Aorta (tissue), 5 donors: ENCODE data around the gene SUSD4. TPM values are rescaled to one million over a fixed set of nuclear protein-coding genes. Genes with fewer than 3 reads are reported as not detected.

Source experiments
- ATAC-seq: fragments of 200-7000 bp; cut with Tn5 transposase; one replicate; pipeline ENCODE4 v1.9.1; 2022; ENCODE audit warnings: moderate library complexity; ENCODE audit not compliant: low FRiP score
- DNase-seq, 2 donors: peaks; one replicate each; pipeline ENCODE4 v3.0.0-alpha.2; 2020
- H3K27ac ChIP-seq, 2 donors: one replicate each; pipeline ENCODE4 v1.5.1; 2013; ENCODE audit warnings: low read length in 2 of 2, mild to moderate bottlenecking in 2 of 2, moderate library complexity in 2 of 2, control low read depth in 1 of 2, inconsistent platforms in 1 of 2, low read depth in 1 of 2
- H3K27me3 ChIP-seq, 2 donors: one replicate each; pipeline ENCODE4 v1.6.1; 2013; ENCODE audit warnings: control low read depth in 1 of 2, low read length in 1 of 2, mild to moderate bottlenecking in 1 of 2, moderate library complexity in 1 of 2; ENCODE audit not compliant: insufficient read depth in 2 of 2, control insufficient read depth in 1 of 2
- H3K36me3 ChIP-seq, 2 donors: one replicate each; pipeline ENCODE4 v1.6.1; 2013; ENCODE audit warnings: control low read depth in 1 of 2, low read length in 1 of 2, mild to moderate bottlenecking in 1 of 2; ENCODE audit not compliant: insufficient read depth in 2 of 2, control insufficient read depth in 1 of 2
- H3K4me1 ChIP-seq, 2 donors: one replicate each; pipeline ENCODE4 v1.6.1; 2013; ENCODE audit warnings: low read length in 2 of 2, control low read depth in 1 of 2, mild to moderate bottlenecking in 1 of 2, moderate library complexity in 1 of 2; ENCODE audit not compliant: insufficient read depth in 2 of 2, control insufficient read depth in 1 of 2
- H3K4me3 ChIP-seq, 2 donors: one replicate each; pipeline ENCODE4 v1.5.1; 2013; ENCODE audit warnings: low read length in 2 of 2, control low read depth in 1 of 2, mild to moderate bottlenecking in 1 of 2
- H3K9me3 ChIP-seq: one replicate; pipeline ENCODE4 v1.6.1; 2013; ENCODE audit warnings: mild to moderate bottlenecking, low read length; ENCODE audit not compliant: control insufficient read depth
- WGBS, 2 donors: extraction: QIAGEN DNeasy Blood & Tissue Kit; methylation state at CpG; one replicate each; pipeline ENCODE4 v1.1.7; 2013; 5-methylcytosine and 5-hydroxymethylcytosine counted together
- intact Hi-C, 2 donors: fragments of 100-400 bp; cut with DNase I; formaldehyde crosslinking; loops; one replicate each; pipeline versions ENCODE4 v1.14.2 to v1.15.0; 2022
- polyA plus RNA-seq, 2 donors: library from polyadenylated mRNA; stranded (reverse); fragments of 200-250 nt; gene quantifications; one replicate each; pipeline ENCODE4 v1.2.3, GENCODE V29; 2013
- total RNA-seq, 2 donors: library from RNA; stranded (reverse); fragmentation: NEBNext Ultra II Directional; extraction: Animal tissue kit (Norgen Biotek cat#: 25700); gene quantifications; one replicate each; pipeline ENCODE4 v1.2.1, GENCODE V29; 2021
- donor health status: healthy with polysubstance abuse.
- donor health status: Bipolar disorder and iron deficiency.
- donor health status: DM: no; HTN: no; CAD: no.
- donor health status: DM: no; HTN: no; CAD: no.
- donor health status: DM: yes; HTN: yes; CAD: no.

The SUSD4 gene
- total and polyA plus RNA-seq, 4 donors: 0.46 to 0.81 (median 0.57) TPM

DNA sequence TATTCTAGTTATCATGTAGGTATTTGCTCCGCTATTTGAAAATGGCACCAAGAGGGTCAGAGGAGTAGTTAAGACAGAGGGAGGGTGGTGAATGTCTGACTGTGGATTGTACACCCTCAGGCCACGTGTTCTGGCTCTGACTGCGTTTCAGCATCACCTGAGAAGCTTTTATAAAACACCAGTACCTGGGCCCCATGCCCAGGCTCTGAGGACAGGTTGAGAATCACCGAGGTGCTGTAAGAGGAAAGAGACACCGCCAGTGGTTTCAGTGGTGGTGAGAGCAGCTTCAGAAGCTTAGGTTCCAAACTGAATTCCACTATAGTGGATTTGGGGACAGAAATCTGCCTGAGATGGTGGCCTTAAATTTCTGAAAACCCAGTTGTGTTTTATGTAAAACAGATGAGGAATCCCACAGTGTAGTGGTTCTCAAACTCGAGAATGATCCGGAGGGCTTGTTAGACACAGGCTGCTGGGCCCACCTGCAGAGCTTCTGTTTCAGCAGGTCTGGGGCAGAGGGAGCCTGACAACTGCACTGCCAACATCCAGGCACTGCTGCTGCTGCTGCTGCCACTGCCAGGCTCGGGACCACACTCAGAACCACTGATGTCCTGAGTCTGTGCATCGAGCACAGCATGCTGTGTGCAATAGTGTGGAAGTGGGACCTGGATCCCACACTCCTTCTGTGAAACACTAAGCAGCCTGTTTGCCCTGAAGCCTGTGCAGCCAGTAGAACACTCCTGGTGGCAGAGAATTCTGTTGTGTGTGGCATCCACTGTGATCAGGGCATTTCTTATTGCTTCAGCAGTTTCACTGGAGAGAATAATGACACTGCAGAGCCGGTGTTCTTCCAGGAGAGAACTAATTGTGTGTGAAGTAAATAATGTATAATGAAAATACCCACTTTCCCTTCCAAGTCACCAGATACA is 98.7 kb downstream of the SUSD4 start:
- no peaks in the 10 kb centered on the region for H3K9me3 ChIP-seq
- 82 to 85% methylated on average over 10 of the region's 10 CpGs for WGBS, 2 donors
- no peak overlapping the region for H3K27ac ChIP-seq
- intact Hi-C loops: no loop called here
- ATAC-seq: no peak
- H3K27me3 ChIP-seq: no peaks in the 10 kb centered on the region
- DNase-seq: no peak
- H3K36me3 ChIP-seq: no peaks in the 10 kb centered on the region
- no peak overlapping the region for H3K4me3 ChIP-seq
- no peaks in the 10 kb centered on the region for H3K4me1 ChIP-seq

DNA sequence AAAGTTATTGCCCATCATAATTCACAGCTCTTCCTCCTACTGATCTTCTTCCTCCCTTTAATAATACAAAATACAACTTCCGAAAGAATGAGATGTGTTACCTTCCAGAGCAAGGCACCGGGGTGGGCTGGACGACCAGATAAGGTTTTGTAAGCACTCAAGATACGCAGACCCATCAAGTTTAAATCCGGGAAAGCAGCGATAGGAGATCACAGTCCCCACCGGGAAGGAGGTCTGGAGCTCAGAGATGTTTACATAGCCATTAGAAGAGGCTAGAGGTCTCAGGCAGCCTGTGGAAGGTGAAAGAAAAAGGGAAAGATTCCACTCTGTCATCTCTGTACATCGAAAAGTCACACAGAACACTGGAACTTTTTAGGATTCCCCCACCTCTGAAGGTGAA is 99.4 kb downstream of the SUSD4 start:
- 69% methylated on average over 8 of the region's 8 CpGs for WGBS, 2 donors
- DNase-seq (no peak), ATAC-seq (no peak)
- intact Hi-C loops: no loop called here
- Histone ChIP-seq H3K27me3 (no peaks in the 10 kb centered on the region), H3K27ac (no peak overlapping the region), H3K4me1 (no peaks in the 10 kb centered on the region), H3K4me3 (no peak overlapping the region), H3K9me3 (no peaks in the 10 kb centered on the region), H3K36me3 (no peaks in the 10 kb centered on the region)

DNA sequence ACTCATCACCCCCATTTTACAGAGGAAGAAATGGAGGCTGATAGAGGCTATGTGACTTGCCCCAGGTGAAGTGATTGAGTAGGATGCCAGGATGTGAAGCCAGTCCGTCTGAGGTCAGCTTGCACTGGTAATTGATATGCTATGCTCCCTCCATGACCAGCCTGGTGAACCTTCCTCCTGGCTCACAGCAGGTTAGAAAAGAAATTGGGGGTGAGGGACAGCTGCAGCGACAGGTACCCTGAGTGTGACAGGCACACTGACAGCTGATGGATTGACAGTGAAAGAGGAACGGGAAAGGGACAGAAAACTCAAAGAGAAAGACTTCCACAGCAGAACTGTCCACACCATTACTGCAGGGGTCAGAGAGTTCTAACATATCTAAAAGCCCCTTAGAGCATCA is 102.1 kb downstream of the SUSD4 start:
- intact Hi-C loops: no loop called here
- Histone ChIP-seq H3K4me3 (no peak overlapping the region), H3K27ac (no peak overlapping the region), H3K4me1 (no peaks in the 10 kb centered on the region), H3K27me3 (no peaks in the 10 kb centered on the region), H3K36me3 (no peaks in the 10 kb centered on the region), H3K9me3 (no peaks in the 10 kb centered on the region)
- no peak for ATAC-seq
- DNase-seq: no peak
- WGBS, 2 donors: 84 to 88% methylated on average over 3 of the region's 3 CpGs

GRCh38 chr1:223260712-223261111 is 103.3 kb downstream of the SUSD4 start:
- Histone ChIP-seq H3K36me3 (no peaks in the 10 kb centered on the region), H3K27me3 (no peaks in the 10 kb centered on the region), H3K27ac (no peak overlapping the region), H3K9me3 (no peaks in the 10 kb centered on the region), H3K4me3 (no peak overlapping the region), H3K4me1 (no peaks in the 10 kb centered on the region)
- intact Hi-C loops: no loop called here
- ATAC-seq: no peak
- WGBS, 2 donors: 95% methylated on average over 7 of the region's 7 CpGs
- DNase-seq: no peak

- DNase-seq (no peak), ATAC-seq (no peak)
- Histone ChIP-seq H3K27me3 (no peaks in the 10 kb centered on the region), H3K36me3 (no peaks in the 10 kb centered on the region), H3K9me3 (no peaks in the 10 kb centered on the region), H3K4me1 (no peaks in the 10 kb centered on the region), H3K4me3 (no peak overlapping the region), H3K27ac (no peak overlapping the region)
- WGBS, 2 donors: 77 to 85% methylated on average over 3 of the region's 3 CpGs
- intact Hi-C loops: no loop called here
Measured at GRCh38 chr1:223259462-223259861, 104.5 kb downstream of the SUSD4 start.

DNA sequence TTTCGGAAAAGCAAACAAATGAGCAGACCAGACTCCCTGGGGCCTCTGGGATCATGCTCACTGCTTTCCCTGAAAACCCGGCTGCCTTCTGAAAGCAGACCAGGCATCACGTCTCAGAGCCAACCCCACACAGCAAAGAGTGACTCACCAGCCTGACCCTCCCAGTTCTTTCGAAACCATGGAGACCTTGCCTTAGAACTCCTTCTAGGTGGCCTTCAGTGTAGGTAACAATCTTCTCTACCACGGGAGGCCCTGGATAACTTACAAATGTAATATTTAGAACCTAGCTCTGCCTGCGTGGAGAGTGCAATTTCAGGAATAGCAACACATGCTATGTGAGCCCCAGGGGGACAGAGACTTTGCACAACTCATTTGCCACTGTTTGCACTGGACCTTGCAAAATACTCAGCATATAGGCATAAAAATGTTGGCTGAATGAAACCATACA is 105.2 kb downstream of the SUSD4 start:
- intact Hi-C loops: no loop called here
- Histone ChIP-seq H3K36me3 (no peaks in the 10 kb centered on the region), H3K4me1 (no peaks in the 10 kb centered on the region), H3K9me3 (no peaks in the 10 kb centered on the region), H3K27ac (no peak overlapping the region), H3K4me3 (no peak overlapping the region), H3K27me3 (no peaks in the 10 kb centered on the region)
- no peak for DNase-seq
- 27 to 47% methylated on average over 6 of the region's 6 CpGs for WGBS, 2 donors
- no peak for ATAC-seq

- H3K9me3 ChIP-seq: no peaks in the 10 kb centered on the region
- intact Hi-C loops: no loop called here
- WGBS, 2 donors: 80 to 91% methylated on average over 8 of the region's 8 CpGs
Measured at GRCh38 chr1:223257856-223258550, 106.0 kb downstream of the SUSD4 start.

GRCh38 chr1:223256034-223256433 is 107.9 kb downstream of the SUSD4 start:
- Histone ChIP-seq H3K36me3 (no peaks in the 10 kb centered on the region), H3K4me1 (no peaks in the 10 kb centered on the region), H3K27ac (no peak overlapping the region), H3K4me3 (no peak overlapping the region), H3K27me3 (no peaks in the 10 kb centered on the region), H3K9me3 (no peaks in the 10 kb centered on the region)
- ATAC-seq (no peak), DNase-seq (no peak)
- 92 to 96% methylated on average over 3 of the region's 3 CpGs for WGBS, 2 donors
- intact Hi-C loops: no loop called here

More at GRCh38 chr1:223257856-223258550, 106.0 kb downstream of the SUSD4 start:
- no peak overlapping the region for H3K4me3 ChIP-seq
- H3K27ac ChIP-seq: no peak overlapping the region
- ATAC-seq (no peak), DNase-seq (no peak)
- no peaks in the 10 kb centered on the region for H3K36me3 ChIP-seq
- no peaks in the 10 kb centered on the region for H3K27me3 ChIP-seq
- H3K4me1 ChIP-seq: no peaks in the 10 kb centered on the region

DNA sequence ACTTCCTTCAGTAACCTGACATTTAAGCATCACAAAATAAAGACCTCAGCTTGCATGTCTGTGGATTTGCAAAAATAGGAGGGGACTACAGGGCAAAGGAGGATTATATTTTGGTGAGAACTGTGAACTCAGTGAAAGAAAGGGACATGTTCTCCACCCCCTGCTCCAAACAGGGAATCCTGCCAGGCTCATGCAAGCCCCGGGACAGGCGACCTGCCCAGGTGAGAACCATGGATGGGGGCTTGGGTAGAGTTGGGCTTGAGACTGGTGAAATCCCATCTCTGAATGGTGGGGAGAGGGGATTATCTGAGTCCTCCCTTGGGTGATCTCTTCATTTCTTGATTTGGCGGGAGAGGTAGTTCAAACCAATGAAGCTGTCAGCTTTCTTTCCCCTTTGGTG is 110.1 kb downstream of the SUSD4 start:
- DNase-seq (no peak), ATAC-seq (no peak)
- intact Hi-C loops: no loop called here
- Histone ChIP-seq H3K9me3 (no peaks in the 10 kb centered on the region), H3K27me3 (no peaks in the 10 kb centered on the region), H3K4me3 (no peak overlapping the region), H3K4me1 (no peaks in the 10 kb centered on the region), H3K36me3 (no peaks in the 10 kb centered on the region), H3K27ac (no peak overlapping the region)
- WGBS, 2 donors: 80 to 82% methylated on average over 3 of the region's 3 CpGs
